ENCODE data around the gene DNAH8. TPM values are rescaled to one million over a fixed set of nuclear protein-coding genes. Genes with fewer than 3 reads are reported as not detected.

The DNAH8 gene
- total RNA-seq, 3 donors from 2014 or later (not counting 1 experiment from before 2014, with no cell fraction given): 0.10 TPM; not detected in 2

DNA sequence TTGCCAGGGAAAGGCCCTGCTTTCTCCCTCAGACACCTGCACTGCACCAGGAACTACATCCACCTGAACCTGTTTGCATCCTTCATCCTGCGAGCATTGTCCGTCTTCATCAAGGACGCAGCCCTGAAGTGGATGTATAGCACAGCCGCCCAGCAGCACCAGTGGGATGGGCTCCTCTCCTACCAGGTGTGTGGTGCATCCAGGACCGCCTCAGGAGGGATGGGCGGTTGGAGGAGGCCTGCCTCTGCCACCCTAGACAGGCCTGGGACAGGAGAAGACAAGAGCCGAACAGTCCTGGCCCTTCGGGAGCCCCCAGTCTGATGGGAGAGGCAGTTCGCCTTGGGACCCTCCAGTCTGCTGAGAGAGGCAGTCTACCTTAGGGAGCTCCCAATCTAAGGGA is 357.7 kb downstream of the DNAH8 start:
- WGBS (ENCODE audit: insufficient coverage): 93% methylated on average over 9 of the region's 9 CpGs
- no peaks in the 10 kb centered on the region for H3K36me3 Mint-ChIP-seq

DNA sequence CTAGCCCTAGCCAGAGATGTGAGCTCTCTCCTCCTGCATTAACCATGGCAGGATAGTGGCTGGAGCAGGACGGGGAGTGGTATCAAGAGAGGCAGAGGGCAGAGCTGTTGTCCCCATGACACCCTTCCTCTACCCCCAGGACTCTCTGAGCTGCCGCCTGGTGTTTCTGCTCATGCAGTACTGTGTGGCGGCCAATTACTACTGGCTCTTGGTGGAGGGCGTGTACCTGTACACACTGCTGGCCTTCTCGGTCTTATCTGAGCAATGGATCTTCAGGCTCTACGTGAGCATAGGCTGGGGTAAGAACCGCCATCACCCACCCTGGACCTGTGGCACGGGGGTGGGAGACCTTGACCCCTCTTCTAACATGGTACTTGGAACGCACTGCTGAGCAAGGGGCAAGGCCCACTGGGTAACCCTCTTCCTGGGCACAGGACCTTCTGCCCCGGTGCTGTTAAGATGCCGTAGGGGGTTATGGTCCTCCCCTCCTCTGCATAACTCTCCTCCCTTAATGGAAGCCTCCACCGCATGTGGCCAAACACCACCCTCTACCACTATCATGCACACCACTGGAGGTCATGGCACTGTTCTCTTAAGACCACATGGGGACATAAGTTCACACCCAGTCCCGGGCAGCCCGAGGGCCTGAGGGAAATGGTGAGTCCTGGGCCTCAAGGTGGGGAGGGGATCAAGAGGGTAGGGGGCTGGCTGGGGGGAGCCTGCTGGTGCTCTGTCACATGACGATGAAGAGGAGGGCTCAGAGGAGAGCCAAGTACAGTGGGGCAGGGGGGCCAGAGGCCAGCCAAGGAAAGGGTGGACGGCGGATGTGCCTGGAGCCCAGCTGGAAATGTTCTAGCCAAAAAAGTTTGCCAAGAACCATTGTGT is 358.6 kb downstream of the DNAH8 start:
- peaks cover 0 to 7% of the 10 kb centered on the region in 2 donors for H3K27me3 Mint-ChIP-seq (ENCODE audit: low read depth in 2 of 2)
- H3K36me3 ChIP-seq (ENCODE audit: control insufficient read depth, insufficient read depth, low read length): no peaks in the 10 kb centered on the region
- no peak for ATAC-seq
- no peaks in the 10 kb centered on the region for H3K4me1 Mint-ChIP-seq
- TF ChIP-seq, protein P1, sequence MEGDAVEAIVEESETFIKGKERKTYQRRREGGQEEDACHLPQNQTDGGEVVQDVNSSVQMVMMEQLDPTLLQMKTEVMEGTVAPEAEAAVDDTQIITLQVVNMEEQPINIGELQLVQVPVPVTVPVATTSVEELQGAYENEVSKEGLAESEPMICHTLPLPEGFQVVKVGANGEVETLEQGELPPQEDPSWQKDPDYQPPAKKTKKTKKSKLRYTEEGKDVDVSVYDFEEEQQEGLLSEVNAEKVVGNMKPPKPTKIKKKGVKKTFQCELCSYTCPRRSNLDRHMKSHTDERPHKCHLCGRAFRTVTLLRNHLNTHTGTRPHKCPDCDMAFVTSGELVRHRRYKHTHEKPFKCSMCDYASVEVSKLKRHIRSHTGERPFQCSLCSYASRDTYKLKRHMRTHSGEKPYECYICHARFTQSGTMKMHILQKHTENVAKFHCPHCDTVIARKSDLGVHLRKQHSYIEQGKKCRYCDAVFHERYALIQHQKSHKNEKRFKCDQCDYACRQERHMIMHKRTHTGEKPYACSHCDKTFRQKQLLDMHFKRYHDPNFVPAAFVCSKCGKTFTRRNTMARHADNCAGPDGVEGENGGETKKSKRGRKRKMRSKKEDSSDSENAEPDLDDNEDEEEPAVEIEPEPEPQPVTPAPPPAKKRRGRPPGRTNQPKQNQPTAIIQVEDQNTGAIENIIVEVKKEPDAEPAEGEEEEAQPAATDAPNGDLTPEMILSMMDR (IDR thresholded peaks at IDR 0.05): no peak
- no peak overlapping the region for H3K4me3 ChIP-seq (ENCODE audit: low read length)
- 93% methylated on average over 17 of the region's 17 CpGs for WGBS (ENCODE audit: insufficient coverage)
- H3K36me3 Mint-ChIP-seq: no peaks in the 10 kb centered on the region
- intact Hi-C loops (cut with micrococcal nuclease): no loop called here
- no peak for DNase-seq
- H3K27me3 ChIP-seq (ENCODE audit: control insufficient read depth, insufficient read depth, low read length): no peaks in the 10 kb centered on the region
- no peaks in the 10 kb centered on the region for H3K9me3 Mint-ChIP-seq
- no peak overlapping the region for H3K4me3 Mint-ChIP-seq
- no peaks in the 10 kb centered on the region for H3K4me1 ChIP-seq (ENCODE audit: control insufficient read depth, insufficient read depth, low read length)
- no peak overlapping the region for H3K27ac ChIP-seq (ENCODE audit: low read length)
- H3K9me3 ChIP-seq (ENCODE audit: control insufficient read depth, insufficient read depth, low read length): no peaks in the 10 kb centered on the region
- no peak overlapping the region for H3K27ac Mint-ChIP-seq

More for the DNA sequence above, 357.7 kb downstream of the DNAH8 start:
- Mint-ChIP-seq H3K4me3 (no peak overlapping the region), H3K27ac (no peak overlapping the region), H3K4me1 (no peaks in the 10 kb centered on the region), H3K27me3 (ENCODE audit: low read depth in 2 of 2) (peaks cover 0 to 7% of the 10 kb centered on the region in 2 donors), H3K9me3 (no peaks in the 10 kb centered on the region)
- DNase-seq (no peak), ATAC-seq (peak in 1 of 3 donors; percentile 34)
- intact Hi-C loops (cut with micrococcal nuclease): no loop called here
- Histone ChIP-seq H3K36me3 (ENCODE audit: control insufficient read depth, insufficient read depth, low read length) (no peaks in the 10 kb centered on the region), H3K4me1 (ENCODE audit: control insufficient read depth, insufficient read depth, low read length) (no peaks in the 10 kb centered on the region), H3K27me3 (ENCODE audit: control insufficient read depth, insufficient read depth, low read length) (no peaks in the 10 kb centered on the region), H3K27ac (ENCODE audit: low read length) (no peak overlapping the region), H3K4me3 (ENCODE audit: low read length) (no peak overlapping the region), H3K9me3 (ENCODE audit: control insufficient read depth, insufficient read depth, low read length) (no peaks in the 10 kb centered on the region)
- TF ChIP-seq, protein P1 (IDR thresholded peaks at IDR 0.05): no peak

DNA sequence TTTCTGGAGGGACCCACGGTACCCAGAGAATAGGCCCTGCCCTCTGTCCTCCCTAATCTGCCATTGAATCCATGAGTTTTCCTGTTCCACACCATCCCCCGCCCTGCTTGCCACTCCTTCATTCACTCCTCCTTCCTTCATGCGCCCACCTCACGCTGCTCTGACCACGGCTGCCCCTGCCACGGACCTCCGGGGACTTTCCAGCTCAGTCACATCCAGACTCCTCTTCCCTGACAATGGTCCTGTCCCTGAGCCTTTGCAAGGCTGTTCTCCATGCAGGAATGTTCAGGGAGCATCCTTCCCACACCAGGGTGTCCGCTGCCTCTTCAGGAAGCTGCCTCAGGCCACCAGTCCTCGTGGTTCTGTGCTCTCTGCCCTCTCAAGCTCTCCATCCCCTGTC is 359.4 kb downstream of the DNAH8 start:
- TF ChIP-seq, protein P1 (IDR thresholded peaks at IDR 0.05): no peak
- Histone ChIP-seq H3K36me3 (ENCODE audit: control insufficient read depth, insufficient read depth, low read length) (no peaks in the 10 kb centered on the region), H3K27me3 (ENCODE audit: control insufficient read depth, insufficient read depth, low read length) (no peaks in the 10 kb centered on the region), H3K27ac (ENCODE audit: low read length) (no peak overlapping the region), H3K9me3 (ENCODE audit: control insufficient read depth, insufficient read depth, low read length) (no peaks in the 10 kb centered on the region), H3K4me3 (ENCODE audit: low read length) (no peak overlapping the region), H3K4me1 (ENCODE audit: control insufficient read depth, insufficient read depth, low read length) (no peaks in the 10 kb centered on the region)
- Mint-ChIP-seq H3K27ac (no peak overlapping the region), H3K9me3 (no peaks in the 10 kb centered on the region), H3K4me1 (no peaks in the 10 kb centered on the region), H3K27me3 (ENCODE audit: low read depth in 2 of 2) (peaks cover 0 to 7% of the 10 kb centered on the region in 2 donors), H3K4me3 (no peak overlapping the region), H3K36me3 (no peaks in the 10 kb centered on the region)
- ATAC-seq: no peak
- intact Hi-C loops (cut with micrococcal nuclease): no loop called here
- DNase-seq: peak in 1 of 2 donors; percentile 4
- 82% methylated on average over 9 of the region's 9 CpGs for WGBS (ENCODE audit: insufficient coverage)
